ENCODE measurements around the gene HECW1.
"Not testable (repeated sequence)": the region's sequence is repeated elsewhere in the genome, so short reads cannot be mapped to it uniquely, and the experiment has no call there.

Gene HECW1

GRCh38 chr7:43557831-43558495 is 445.5 kb downstream of the HECW1 start:
- DNase-seq: no peak

- DNase-seq: no peak
These were observed 446.9 kb downstream of the HECW1 start for GRCh38 chr7:43559171-43559945.

GRCh38 chr7:43559946-43560335 is 447.5 kb downstream of the HECW1 start:
- no peak for DNase-seq

DNA sequence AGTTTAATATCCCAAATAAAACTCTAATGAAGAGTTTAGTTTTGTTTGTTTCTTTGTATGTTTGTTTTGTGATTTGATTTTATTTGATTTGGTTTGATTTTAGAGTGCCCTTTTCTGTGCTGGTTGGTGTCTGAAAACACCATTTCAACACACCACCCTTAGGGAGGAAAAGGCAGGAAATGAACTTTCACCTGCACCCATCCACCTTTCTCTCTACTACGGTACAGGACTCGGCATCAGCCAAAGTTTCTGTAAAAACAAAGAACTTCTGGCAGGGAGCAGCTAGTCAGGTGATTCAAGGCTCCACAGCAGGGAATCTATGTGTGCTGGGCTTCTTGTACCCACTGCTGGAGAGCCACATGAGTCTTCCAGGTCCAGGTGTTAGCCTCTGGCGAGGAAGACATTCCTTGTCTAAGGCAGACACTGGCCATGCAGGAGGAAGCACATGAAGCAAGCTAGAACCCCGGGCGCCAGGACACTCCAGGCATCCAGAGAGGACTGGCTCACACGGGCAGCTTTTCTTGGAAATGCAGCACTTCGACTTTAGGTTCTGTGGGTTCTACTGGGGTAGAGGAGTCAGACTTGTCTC is 448.4 kb downstream of the HECW1 start:
- DNase-seq: no peak

DNA sequence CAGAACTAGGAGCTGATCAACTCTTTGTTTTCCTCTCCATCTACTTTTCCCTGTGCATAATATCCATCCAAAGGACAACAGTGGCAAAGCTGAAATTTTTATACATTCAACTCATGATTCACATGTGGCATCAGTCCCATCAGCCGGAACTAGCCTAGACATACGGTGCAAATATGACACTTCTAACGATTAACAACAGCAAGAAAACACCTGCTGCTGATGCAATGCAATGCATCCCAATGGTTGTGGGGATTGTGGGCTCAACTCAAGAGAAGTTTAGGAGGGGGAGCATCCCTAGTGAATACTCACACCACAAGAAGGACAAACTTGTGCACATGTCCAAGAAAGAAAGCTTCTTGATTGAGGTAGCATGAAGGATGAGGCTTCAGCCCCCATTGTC is 449.9 kb downstream of the HECW1 start:
- no peak for DNase-seq

GRCh38 chr7:43565786-43566185 is 453.3 kb downstream of the HECW1 start:
- DNase-seq: no peak

DNA sequence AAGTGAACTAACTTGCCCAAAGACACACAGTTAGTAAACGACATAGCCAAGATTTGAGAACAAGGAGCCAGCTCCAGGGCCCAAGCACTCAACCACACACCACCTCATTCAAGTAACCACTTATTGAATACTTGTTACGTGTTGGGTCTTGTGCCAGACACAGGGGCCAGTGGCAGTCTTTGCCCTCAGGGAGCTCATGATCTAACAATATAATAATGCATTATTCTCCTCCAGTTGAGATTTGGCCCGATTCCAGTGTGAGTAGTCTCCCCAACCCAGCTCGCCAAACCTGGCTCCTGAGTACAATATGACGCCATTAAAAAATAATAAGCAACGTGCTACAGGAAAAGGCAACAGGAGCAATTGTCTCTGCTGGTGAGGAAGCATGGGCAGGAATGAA is 456.1 kb downstream of the HECW1 start:
- DNase-seq: no peak

GRCh38 chr7:43569424-43569823 is 457.0 kb downstream of the HECW1 start:
- DNase-seq: no peak

GRCh38 chr7:43570688-43571365 is 458.4 kb downstream of the HECW1 start:
- DNase-seq: no peak

GRCh38 chr7:43572516-43573049 is 460.1 kb downstream of the HECW1 start:
- no peak for DNase-seq

GRCh38 chr7:43573832-43574231 is 461.4 kb downstream of the HECW1 start:
- not testable (repeated sequence) for DNase-seq

GRCh38 chr7:43575506-43575905 is 463.1 kb downstream of the HECW1 start:
- DNase-seq: no peak

DNA sequence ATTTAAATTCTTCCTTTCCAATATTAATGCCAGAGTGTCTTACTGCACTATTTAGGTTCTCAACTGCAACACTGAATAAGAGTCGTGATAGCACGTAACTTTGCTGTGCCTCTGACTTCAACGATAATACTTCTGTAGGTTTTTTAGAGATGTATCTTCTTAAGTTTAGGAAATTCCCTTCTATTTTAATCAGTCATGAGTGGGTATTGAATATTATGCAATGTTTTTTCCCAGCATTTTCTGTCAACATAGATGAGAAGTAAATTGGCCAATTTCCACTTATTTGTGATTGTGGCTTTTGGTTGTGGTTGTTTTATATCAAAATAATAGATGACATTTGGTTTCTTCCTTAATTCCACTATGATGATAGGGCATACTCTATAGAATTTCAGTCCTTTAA is 463.8 kb downstream of the HECW1 start:
- DNase-seq: no peak

DNA sequence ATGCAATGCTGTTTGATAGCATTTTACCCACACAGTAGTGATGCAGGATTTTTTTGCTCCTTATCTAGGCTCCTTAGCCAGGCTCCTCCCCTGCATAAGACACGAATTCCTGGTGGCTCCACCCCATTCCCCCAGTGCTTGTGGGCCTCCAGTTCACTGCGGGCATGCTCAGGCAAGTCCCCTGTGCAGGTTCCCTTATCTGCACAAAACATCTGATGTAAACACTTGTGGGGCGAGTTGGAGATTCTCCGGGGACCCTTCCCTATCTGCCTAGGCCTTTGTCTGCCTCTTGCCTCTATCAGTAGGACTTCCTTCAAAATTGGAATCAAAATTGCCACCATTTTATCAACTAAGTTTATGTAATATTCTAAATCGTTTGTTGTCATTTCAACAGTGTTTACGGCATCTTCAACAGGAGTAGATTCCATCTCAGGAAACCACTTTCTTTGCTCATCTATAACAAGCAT is 465.1 kb downstream of the HECW1 start:
- DNase-seq: no peak

DNA sequence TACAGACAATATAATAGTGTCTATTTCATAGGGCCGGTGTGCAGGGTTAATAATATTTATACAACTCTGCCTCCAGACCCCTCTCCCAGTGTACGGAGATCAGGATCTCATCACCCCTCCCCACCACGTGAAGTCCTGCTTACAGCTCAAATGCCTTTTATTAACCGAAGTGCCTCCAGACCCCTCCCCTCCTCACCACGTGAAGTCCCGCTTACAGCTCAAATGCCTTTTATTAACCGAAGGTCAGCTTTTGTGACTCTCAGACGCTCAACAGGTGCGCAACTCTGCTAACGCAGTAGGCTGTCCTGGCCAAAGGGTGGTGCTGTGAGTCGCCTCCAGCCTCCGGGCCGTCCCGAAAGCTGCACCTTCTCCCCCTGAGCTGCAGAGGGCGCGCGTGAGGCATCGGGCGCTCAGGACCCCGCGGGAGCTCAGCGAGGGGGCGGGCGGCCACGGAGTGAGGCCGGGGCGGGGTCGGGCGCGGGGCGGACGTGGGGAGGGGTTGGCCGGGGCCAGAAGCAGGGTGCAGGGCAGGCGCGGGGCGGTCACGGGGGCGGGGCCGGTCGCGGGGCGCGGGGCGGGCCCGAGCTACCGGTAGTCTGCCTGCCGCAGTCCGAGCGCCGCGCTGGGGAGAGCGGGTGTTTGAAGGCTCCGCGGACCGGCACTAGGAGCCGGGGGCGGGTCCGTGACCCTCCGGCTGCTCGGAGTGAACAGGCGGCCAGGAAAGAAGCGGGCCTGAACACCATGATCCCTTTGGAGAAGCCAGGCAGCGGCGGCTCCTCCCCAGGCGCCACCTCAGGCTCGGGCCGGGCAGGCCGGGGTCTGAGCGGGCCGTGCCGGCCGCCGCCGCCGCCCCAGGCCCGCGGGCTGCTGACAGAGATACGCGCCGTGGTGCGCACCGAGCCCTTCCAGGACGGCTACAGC is 470.3 kb downstream of the HECW1 start, which contains the start of gene STK17A:
TSS of gene STK17A (plus strand) at position 606 of the 921 bp plus-strand sequence. CDS start at position 742, 136 bp downstream.
- DNase-seq: peak; percentile 95

- DNase-seq: no peak
These were observed 471.2 kb downstream of the HECW1 start for GRCh38 chr7:43583424-43584194.

DNA sequence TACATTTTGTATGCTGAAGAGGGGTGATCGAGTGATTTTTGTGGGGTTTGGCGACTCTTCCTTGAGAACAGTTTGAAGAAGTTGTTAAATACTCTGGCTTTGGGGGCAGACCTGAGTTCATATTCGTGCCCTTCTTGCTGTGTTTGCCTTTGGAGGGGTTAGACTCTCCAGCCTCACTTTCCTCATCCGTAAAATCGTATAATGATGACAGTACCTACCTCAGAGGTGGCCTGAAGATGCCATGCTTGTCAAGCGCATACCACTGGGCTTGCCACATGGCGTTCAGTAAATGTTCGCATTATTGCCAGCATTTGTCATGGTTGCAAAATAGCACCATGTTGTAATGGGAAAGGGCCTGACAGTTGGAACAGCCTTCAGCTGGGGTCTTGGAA is 471.7 kb downstream of the HECW1 start:
- DNase-seq: no peak

GRCh38 chr7:43584733-43585132 is 472.3 kb downstream of the HECW1 start:
- DNase-seq: not testable (repeated sequence)

DNA sequence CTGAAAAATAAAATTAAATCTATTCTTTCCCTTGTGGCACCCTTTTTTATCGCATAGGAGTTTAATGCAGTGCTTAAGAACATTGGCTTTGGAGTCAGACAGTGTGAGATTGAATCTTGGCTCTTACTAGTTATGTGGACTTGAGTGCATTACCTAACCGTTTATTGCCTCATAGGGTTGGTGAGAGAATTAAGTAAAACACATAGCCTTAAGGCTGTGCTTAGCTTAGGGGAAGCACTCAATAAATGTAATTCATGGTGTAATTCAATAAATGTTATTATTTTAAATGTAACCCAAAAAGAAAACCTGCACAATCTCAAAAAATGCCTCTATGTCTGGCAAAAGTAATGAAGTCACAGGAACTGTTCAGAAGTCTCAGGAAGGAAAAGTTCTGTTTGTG is 473.1 kb downstream of the HECW1 start:
- no peak for DNase-seq

- DNase-seq: no peak
These were observed 473.9 kb downstream of the HECW1 start for GRCh38 chr7:43586251-43586900.

Data from NCI-H774 (cell line).